MV-4-11 (cell line): ENCODE data around the gene CCDC12.

Source experiments
- DNase-seq: peaks from one replicate; lab custom pipeline; 2025; lab: John Stamatoyannopoulos, UW

The CCDC12 gene

GRCh38 chr3:46892285-46893145 lies 84.0 kb downstream of the CCDC12 start:
- DNase-seq = peak; percentile 76

GRCh38 chr3:46891132-46891531 lies 85.4 kb downstream of the CCDC12 start:
- DNase-seq = no peak

DNA sequence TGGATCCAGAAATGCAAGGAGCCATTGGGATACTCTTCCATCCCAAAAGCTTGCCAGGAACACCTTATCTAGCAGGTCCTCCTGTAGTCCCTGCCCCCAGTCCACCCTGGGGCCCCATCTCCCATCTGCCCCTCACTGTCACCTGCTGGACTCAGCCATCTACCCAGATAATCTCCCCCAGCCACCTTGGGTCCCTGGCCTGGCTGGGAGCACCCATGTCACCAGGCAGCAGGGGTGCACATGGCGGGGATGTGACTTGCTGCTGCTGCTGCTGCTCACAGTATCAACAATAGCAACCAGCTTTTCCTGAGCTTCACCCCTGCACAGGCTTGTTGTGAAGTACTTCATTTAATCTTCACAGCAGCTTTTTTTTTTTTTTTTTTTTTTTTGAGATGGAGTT lies 86.4 kb downstream of the CCDC12 start:
- no peak for DNase-seq

DNA sequence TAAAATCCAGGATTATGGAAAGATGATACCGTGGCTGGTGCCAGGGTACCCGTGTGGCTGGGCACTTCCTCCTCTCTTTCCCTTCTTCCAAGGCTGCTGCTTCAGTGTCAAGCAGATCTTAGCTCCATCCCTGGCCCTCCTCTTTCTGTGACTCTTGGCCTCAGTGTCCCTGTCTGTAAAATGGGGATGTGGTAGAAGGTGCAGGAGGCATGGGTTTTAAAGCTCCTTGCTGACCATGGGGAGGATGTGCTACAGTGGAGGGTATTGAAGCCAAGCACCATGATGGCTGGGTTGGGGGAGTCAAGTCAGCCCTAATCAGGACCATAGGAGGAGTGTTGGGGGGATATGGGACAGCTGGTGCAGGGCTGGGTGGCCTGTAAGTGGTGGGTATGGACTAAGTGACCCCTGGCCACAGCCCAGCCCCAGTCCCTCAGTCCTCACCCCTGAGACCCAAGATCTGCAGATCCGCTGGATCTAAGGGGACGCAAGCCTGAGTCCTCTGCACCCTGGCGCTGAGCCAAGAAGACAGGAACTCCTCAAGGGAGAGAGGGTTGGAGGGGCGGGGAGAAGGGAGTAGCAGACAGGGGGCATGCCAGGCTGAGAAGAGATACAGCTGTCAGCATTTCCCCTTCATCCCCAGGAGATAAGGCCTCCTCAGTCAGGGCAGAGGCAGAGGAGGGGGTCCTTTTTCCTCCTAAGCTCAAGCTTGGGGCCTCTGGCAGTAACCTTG lies 87.0 kb downstream of the CCDC12 start:
- DNase-seq = no peak

DNA sequence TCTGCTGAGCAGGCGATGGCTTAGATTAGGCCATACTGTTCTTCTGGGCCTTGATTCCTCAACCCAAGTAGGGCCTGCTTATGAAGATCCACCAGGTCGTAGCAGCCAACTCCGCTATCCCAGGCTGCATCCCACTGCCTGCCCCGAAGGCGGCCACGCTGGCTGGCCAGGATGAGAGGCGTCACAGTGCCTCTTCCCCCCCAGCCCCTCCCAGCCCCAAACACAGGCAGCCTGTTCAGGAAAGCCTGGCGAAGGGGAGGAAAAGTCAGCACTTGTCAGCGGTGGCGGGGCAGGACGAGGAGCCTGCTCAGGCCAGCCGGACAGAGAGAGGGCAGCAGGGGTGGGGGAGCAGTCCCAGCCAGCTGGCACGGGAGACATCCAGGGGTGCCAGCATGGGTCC lies 87.8 kb downstream of the CCDC12 start:
- no peak for DNase-seq

- no peak for DNase-seq
Measured at GRCh38 chr3:46887980-46888494, 88.5 kb downstream of the CCDC12 start.

GRCh38 chr3:46885612-46886011 lies 90.9 kb downstream of the CCDC12 start:
- DNase-seq = no peak

DNA sequence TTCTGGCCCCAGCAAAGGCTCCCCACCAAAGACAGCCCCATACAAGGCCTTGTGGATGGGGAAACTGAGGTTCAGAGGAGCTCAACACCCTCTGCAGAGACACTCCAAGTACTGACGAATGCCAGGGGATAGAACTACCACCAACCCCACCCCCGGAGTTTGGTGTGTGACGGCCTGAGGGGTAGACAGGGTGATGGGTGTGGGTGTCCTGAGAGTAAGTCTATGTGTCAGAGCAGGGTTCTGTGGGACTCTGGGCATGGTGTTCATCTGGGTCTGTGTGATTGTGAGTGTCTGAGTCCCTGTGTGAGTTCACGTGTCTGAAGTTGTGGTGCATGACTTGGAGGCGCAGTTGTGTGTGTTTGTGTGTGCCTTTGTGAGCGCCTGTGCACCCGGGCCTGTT lies 91.6 kb downstream of the CCDC12 start:
- no peak for DNase-seq

GRCh38 chr3:46884427-46884826 lies 92.1 kb downstream of the CCDC12 start:
- no peak for DNase-seq

DNA sequence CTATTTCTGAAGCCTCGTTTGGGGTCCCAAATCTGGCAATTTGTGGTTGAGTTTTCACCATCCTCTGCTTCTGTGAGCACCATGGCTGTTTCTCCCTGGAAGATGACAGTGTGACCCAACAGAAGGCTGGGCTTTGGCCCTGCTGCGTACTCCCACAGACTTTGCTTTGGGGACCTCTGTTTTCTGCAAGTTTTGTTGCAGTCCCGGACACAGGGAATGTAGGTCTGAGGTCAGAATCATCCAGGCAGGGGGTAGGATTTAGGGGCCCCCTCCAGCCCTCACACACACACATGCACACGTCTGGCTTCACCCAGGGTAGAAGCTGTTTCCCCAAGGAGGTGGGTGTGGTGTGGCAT lies 92.7 kb downstream of the CCDC12 start:
- no peak for DNase-seq

DNA sequence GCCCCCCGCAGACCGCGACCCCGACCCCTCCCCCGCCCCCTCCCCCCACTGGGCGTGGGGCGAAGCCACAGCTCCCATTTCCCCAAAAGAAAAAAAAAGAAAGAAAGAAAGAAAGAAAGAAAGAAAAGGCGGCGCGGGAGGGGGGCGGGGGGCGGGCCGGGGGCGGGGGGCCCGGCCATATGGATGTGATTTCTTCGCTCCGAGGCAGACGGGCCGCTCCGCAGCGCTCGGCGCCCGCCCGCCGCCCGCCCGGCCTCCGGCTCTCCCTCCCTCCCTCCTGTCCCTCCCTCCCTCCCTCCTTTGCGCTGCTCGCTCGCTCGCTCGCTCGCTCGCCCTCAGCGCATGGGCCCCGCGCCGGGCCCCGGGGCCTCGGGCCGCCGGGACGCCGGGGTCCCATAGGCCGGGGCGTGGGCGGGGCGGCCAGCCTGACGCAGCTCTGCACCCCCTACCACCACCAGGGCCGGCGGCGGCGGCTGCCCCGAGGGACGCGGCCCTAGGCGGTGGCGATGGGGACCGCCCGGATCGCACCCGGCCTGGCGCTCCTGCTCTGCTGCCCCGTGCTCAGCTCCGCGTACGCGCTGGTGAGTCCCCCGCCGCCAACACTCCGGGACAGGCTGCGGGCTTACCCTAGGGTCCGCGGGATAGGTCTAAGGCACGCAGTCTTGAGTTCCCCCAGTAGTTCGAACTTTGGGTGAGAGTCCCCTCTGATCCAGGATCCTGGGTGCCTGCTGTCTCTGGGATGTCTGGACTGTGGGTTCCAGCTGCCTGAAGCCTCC lies 93.3 kb downstream of the CCDC12 start:
- no peak for DNase-seq

GRCh38 chr3:46882377-46883053 lies 94.0 kb downstream of the CCDC12 start:
- no peak for DNase-seq

- no peak for DNase-seq
Measured at GRCh38 chr3:46881596-46882376, 94.8 kb downstream of the CCDC12 start.

- DNase-seq = no peak
Measured at GRCh38 chr3:46880884-46881595, 95.5 kb downstream of the CCDC12 start.

DNA sequence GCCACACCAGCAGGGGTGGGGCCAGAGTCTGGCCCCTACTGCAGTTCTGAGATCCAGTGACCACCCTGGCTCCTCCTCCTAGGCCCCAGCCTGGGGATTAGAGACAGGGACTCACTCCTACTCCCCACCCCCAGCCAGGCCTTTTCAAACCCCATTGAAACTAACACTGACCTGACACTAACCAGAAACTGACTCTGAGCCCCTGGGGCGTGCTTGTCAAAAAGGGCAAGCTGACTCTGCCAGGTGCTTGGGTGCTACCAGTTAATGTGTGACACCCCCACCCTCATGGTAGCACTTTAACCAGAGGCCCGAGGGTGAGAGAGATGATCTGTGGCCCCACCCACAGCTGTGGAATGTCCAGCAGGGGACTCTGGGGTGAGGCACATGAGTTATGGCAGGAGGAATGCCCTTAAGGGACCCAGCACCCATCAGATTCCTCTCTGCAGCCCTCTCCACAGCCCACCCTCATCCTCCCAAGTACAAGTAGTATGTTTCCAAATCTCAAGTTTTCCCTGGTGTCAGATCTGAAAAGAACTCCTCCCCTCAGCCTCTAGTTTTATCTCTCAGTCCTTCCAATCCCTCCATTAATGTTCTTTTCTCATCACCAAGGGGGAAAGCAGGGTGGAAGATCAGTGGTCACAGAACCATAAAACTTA lies 97.6 kb downstream of the CCDC12 start:
- no peak for DNase-seq

DNA sequence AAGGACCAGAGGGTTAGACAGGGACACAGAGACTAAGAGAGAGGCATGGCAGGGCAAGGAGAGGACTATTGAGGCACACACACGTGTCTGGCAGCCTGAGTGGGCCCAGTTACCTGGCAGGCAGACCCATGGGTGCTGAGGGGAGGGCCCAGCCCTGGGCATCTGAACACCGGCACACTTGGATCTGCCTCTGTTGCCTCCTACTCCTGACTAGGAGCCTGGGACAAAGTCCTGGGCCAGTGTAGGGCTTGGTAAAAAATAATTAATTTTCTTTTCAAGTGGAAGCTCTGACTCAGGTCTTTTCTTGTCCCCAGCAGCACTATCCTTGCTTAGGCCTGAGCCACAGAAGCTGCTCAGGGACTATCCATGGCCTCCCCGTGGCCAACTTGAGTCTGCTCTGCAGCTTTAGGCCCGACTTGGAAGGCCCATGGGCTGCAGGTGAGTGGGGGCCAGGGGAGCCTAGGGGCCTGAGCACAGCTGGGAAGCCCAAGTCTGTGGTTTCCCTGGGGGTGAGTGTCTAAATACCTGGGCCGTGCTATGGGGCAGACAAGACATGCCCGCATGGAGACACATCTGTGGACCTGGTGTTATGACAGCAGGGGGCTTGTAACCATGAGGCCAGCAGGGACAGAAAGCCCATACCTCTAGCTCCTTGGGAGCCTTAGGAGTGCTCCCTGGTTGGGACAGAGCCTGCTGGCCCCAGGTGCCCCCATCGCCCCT lies 99.0 kb downstream of the CCDC12 start, which contains the start of gene PTH1R:
Gene PTH1R, plus strand, starts transcription at position 316 of the 720 bp plus-strand sequence. CDS start 5,839 bp downstream, outside the sequence.
- no peak for DNase-seq

DNA sequence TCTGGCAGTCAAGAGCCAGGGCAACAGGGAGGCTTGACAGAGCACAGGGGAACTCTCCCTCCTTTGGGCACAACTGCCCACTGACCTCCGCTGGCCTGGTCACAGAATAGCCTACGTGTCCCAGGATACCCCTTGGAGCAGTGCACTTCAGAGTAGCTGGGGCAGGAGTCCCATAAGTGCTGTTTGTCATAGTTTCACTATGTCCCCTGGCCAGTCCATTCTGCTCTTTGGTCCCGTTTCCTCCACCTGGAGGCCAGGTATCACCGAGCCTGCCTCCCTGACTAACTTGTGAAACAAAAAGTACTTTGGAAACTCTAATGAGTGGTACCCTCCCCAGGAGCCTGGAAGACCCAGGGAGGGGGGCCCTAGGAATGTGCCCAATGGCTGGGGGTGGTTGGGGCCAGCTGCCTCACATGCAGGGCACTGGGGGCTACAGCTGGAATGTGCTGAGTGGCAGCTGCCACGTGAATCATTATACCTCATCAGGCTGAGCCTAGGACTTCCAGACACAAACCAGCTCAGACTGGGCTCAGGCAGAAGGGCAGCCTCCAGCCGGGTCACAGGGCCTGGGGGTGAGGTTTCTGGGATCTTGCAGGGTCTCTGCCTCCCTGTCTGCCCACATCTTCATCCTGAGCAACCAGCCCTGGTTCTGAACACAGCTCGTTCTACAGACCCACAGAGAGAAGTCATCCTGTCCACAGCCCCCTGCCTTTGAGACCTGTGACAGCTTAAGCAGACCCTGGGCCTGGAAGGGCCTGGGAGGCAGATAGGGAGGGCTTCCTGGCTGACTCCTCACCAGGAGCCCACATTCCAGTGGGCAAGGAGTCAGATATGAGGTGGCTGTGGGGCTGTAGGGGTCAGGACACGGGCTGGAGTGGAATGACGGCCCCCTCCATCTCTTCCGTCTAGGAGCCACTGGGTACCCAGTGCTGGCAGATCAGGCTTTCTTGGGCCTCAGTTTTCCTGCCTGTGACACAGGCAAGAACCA lies 99.9 kb downstream of the CCDC12 start:
- DNase-seq = no peak

DNA sequence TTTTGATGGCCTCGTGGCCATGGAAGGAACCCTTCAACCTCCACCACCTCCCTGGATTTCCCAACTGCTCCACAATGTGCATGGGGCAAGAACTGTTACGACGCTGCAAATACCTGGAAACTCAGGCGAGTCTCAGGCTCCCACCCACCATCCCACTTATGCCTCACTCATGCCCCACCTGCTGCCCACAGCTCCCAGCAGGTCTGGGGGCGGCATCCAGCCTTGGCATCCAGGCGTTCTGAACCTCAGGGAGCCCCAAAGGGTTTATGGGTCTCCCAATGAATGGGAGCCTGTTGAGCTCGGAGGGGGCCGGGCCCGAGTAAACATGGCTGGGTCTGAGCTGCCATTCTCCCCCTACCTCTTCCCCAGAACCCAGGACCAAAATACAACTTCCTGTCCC lies 101.0 kb downstream of the CCDC12 start:
- no peak for DNase-seq
